ENCODE data around the gene DHFR.
"Not testable (repeated sequence)": the region's sequence is repeated elsewhere in the genome, so short reads cannot be mapped to it uniquely, and the experiment has no call there.

DHFR gene

DNA sequence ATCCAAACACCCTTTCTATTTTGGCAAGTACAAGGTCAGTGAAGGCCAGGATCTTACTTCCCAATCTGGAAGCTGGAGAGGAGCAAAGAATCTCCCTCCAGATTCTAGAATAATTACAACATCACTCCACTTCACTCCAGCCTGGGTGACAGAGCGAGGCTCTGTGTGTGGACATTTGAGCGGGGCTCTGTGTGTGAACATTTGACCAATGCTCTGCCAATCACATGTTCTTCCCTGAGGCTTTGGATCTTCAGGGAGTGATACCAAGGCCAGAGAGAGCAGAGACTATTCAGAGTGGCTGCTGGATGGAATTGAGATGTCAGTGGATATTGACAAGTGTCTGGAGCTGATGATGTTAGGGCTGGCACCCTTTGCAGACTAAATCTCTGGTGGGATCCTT lies 60.0 kb downstream of the DHFR start:
- DNase-seq (ENCODE audit: low spot score) = no peak

DNA sequence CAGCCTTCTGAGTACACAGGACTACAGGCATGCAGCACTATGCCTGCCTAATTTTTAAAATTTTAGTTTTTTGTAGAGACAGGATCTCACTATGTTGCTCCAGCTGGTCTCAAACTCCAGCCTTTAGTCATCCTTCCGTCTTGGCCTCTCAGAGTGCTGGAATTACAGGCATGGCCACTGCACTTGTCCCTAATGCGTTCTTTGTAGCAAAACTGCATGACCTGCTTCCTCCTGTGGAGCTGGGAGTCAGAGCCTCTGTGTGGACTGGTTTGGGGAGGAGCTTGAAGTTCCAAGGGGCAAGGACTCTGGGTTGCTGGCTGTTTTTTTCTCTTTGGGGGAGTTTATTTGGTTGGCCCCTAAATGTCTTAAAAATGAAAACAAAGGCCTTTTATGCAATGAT lies 62.0 kb downstream of the DHFR start:
- no peak for DNase-seq (ENCODE audit: low spot score)

GRCh38 chr5:80592105-80592504 lies 62.7 kb downstream of the DHFR start:
- DNase-seq (ENCODE audit: low spot score) = no peak

DNA sequence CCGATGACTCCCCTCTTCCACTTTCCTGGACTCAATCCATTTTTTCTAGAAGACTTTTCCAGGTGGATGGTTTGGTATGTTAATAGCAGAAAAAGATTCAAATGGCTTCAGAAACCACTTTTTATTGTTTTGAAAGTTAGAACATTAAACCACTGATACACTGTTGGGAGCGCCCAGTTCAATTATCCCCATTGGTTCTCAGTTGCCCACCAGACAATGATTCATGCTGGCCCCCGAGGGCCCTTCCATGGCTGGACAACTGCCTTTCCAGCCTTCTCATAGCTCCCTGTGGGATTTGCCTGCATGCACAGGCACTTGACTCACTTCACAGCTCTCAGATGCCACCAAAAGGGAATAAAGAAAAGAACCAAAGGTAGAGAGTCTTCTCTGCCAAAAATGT lies 63.4 kb downstream of the DHFR start:
- no peak for DNase-seq (ENCODE audit: low spot score)

DNA sequence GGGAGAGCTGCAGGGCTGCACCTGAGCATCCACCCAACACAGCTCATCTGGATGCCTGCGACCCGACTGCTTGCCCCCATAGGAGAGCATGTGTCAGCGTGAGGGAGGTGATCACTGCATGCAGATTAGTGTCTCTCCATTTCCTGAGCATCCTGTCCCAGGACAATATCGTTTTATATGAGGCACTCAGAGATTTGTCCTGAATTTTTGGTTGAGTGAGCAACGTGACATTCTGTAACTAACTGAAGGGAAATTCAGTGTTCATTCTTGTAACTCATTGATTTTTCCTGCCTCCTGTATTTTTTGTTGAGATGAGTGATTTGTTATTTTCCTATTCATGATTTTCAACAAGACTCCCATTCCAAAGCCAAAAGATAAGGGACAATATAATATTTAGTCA lies 64.0 kb downstream of the DHFR start:
- DNase-seq (ENCODE audit: low spot score) = no peak

GRCh38 chr5:80588858-80589540 lies 65.8 kb downstream of the DHFR start:
- no peak for DNase-seq (ENCODE audit: low spot score)

- DNase-seq (ENCODE audit: low spot score) = no peak
Observed at GRCh38 chr5:80584770-80585169, 70.0 kb downstream of the DHFR start.

DNA sequence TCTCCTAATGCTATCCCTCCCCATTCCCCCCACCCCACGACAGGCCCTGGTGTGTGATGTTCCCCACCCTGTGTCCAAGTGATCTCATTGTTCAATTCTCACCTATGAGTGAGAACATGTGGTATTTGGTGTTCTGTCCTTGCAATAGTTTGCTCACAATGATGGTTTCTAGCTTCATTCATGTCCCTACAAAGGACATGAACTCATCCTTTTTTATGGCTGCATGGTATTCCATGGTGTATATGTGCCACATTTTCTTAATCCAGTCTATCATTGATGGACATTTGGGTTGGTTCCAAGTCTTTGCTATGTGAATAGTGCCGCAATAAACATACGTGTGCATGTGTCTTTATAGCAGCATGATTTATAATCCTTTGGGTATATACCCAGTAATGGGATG lies 74.5 kb downstream of the DHFR start:
- not testable (repeated sequence) for DNase-seq (ENCODE audit: low spot score)

- no peak for DNase-seq (ENCODE audit: low spot score)
Observed at GRCh38 chr5:80579050-80579449, 75.7 kb downstream of the DHFR start.

DNA sequence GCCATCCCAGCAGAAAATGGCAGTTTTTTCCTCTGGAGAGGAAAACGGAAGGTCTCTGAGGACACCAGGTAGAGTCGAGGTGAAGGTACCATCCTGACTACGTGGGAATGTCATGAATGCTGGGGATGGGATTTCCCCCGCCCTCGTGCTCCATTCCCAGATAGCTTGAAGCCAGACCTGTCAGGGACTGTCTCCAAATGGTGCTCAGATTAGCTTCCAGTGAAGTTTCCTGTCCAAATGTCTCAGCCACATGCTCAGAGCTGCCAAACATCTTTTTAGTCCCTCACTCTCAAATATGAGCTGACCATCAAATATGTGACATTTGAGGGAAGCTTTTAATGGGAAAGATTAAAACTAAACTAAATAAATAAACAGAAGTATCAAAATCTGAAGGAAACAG lies 77.1 kb downstream of the DHFR start:
- DNase-seq (ENCODE audit: low spot score) = no peak

DNA sequence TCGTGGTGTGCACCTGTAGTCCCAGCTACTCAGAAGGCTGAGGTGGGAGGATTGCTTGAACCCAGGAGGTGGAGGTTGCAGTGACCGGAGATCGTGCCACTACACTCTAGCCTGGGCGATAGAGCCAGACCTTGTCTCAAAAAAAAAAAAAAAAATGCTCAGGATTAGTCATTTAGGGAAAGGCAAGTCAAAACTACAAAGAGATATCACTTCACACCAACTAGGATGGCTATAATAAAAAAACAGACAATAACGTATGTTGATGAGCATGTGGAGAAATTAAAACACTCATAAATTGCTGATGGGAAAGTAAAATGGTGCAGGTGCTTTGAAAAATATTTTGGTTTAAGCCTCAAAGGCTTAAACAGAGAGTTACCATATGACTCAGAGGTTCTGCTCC lies 78.4 kb downstream of the DHFR start:
- no peak for DNase-seq (ENCODE audit: low spot score)

Measured in CD4-positive, alpha-beta T cell treated with Interleukin-2 at 100 ng/mL for 4 hours (primary cell).